IMR-90 (cell line): ENCODE data around the gene CARD10. TPM values are rescaled to one million over a fixed set of nuclear protein-coding genes. Genes with fewer than 3 reads are reported as not detected.

ENCODE experiments used
- ATAC-seq: fragments of 200-7000 bp; cut with Tn5 transposase; 2 replicates; pipeline ENCODE4 v1.9.1; 2020; ENCODE audit warnings: low read depth, mild to moderate bottlenecking, moderate library complexity
- BruUV-seq: library from RNA; stranded (reverse); fragments of 400-500 nt; replicated peaks from 2 replicates; lab custom pipeline; 2021; lab: Mats Ljungman, UMichigan
- CTCF ChIA-PET: fragments of 300-600 bp; formaldehyde crosslinking; extraction: SDS; loops from one replicate; lab custom pipeline; 2021; ENCODE audit warnings: antibody characterized with exemption; lab: Yijun Ruan, JAX
- POLR2A ChIA-PET: fragments of 300-600 bp; sonication (Branson Sonifier 250); formaldehyde crosslinking; loops from one replicate; lab custom pipeline; 2022; ENCODE audit warnings: antibody characterized with exemption; ENCODE audit not compliant: unreplicated experiment; lab: Charles Lee
- DNase-seq: peaks from one replicate; pipeline ENCODE4 v3.0.0; 2013
- H2AFZ ChIP-seq: replicated peaks from 2 replicates; pipeline ENCODE3; 2013; ENCODE audit warnings: low read length, mild to moderate bottlenecking; ENCODE audit not compliant: poor library complexity
- H2AK5ac ChIP-seq: 2 replicates; pipeline ENCODE4 v1.6.1; 2013; ENCODE audit warnings: low read depth, low read length, inconsistent platforms
- H2AK9ac ChIP-seq: replicated peaks from 2 replicates; pipeline ENCODE3; 2013; ENCODE audit warnings: mild to moderate bottlenecking, low read depth, low read length, moderate library complexity; ENCODE audit not compliant: poor library complexity
- H2BK120ac ChIP-seq: 2 replicates; pipeline ENCODE4 v1.6.1; 2013; ENCODE audit warnings: low read depth, low read length, inconsistent platforms
- H2BK15ac ChIP-seq: 3 replicates; pipeline ENCODE4 v1.6.1; 2013; ENCODE audit warnings: low read depth, low read length, inconsistent platforms
- H2BK20ac ChIP-seq: 2 replicates; pipeline ENCODE4 v1.6.1; 2013; ENCODE audit warnings: low read depth, mild to moderate bottlenecking, inconsistent platforms, low read length, moderate library complexity
- H2BK5ac ChIP-seq: 2 replicates; pipeline ENCODE4 v1.6.1; 2013; ENCODE audit warnings: mild to moderate bottlenecking, low read depth, low read length, inconsistent platforms; ENCODE audit not compliant: poor library complexity, severe bottlenecking
- H3K14ac ChIP-seq: replicated peaks from 2 replicates; pipeline ENCODE4 v1.6.1; 2013; ENCODE audit warnings: low read depth, low read length, inconsistent platforms
- H3K18ac ChIP-seq: 2 replicates; pipeline ENCODE4 v1.6.1; 2013; ENCODE audit warnings: low read depth, low read length, control low read depth
- H3K23ac ChIP-seq: 2 replicates; pipeline ENCODE4 v1.6.1; 2013; ENCODE audit warnings: low read depth, low read length, inconsistent platforms
- H3K27ac ChIP-seq: 2 replicates; pipeline ENCODE4 v1.5.1; 2013; ENCODE audit warnings: mild to moderate bottlenecking, control low read depth, low read length; ENCODE audit not compliant: insufficient read depth
- H3K27me3 ChIP-seq: 2 replicates; pipeline ENCODE4 v1.6.1; 2013; ENCODE audit warnings: low read length; ENCODE audit not compliant: control insufficient read depth, insufficient read depth
- H3K36me3 ChIP-seq: 2 replicates; pipeline ENCODE4 v1.6.1; 2013; ENCODE audit warnings: low read length, mixed read lengths; ENCODE audit not compliant: control insufficient read depth, insufficient read depth
- H3K4ac ChIP-seq: 2 replicates; pipeline ENCODE4 v1.6.1; 2013; ENCODE audit warnings: low read depth, low read length, inconsistent platforms
- H3K4me1 ChIP-seq: 2 replicates; pipeline ENCODE4 v1.6.1; 2013; ENCODE audit warnings: low read length, mixed read lengths; ENCODE audit not compliant: control insufficient read depth, insufficient read depth
- H3K4me2 ChIP-seq: 2 replicates; pipeline ENCODE4 v1.6.1; 2013; ENCODE audit warnings: low read depth, mild to moderate bottlenecking, control low read depth, low read length, moderate library complexity
- H3K4me3 ChIP-seq: 2 replicates; pipeline ENCODE4 v1.5.1; 2013; ENCODE audit warnings: low read depth, mild to moderate bottlenecking, control low read depth, low read length, moderate library complexity; ENCODE audit not compliant: insufficient read depth
- H3K56ac ChIP-seq: 2 replicates; pipeline ENCODE4 v1.6.1; 2013; ENCODE audit warnings: low read length, inconsistent platforms; ENCODE audit not compliant: insufficient read depth; ENCODE audit errors: extremely low read depth
- H3K79me1 ChIP-seq, 2 experiments: 2 replicates each; pipeline ENCODE4 v1.6.1; 2013; ENCODE audit warnings: low read length in 2 of 2, inconsistent platforms in 1 of 2, low read depth in 1 of 2
- H3K9ac ChIP-seq: 2 replicates; pipeline ENCODE4 v1.6.1; 2013; ENCODE audit warnings: low read depth, low read length, control low read depth
- H3K9me1 ChIP-seq: 2 replicates; pipeline ENCODE4 v1.6.1; 2013; ENCODE audit warnings: low read length, inconsistent platforms; ENCODE audit not compliant: insufficient read depth
- H3K9me3 ChIP-seq: 2 replicates; pipeline ENCODE4 v1.6.1; 2013; ENCODE audit warnings: low read length; ENCODE audit not compliant: control insufficient read depth, insufficient read depth
- H4K20me1 ChIP-seq: 2 replicates; pipeline ENCODE4 v1.6.1; 2013; ENCODE audit warnings: low read length, inconsistent platforms; ENCODE audit not compliant: insufficient read depth
- H4K5ac ChIP-seq: 2 replicates; pipeline ENCODE4 v1.6.1; 2013; ENCODE audit warnings: mild to moderate bottlenecking, low read depth, low read length, control low read depth
- H4K8ac ChIP-seq, 2 experiments: 2 replicates each; pipeline ENCODE4 v1.6.1; 2013; ENCODE audit warnings: low read depth in 2 of 2, low read length in 2 of 2, control low read depth in 1 of 2, inconsistent platforms in 1 of 2
- H4K91ac ChIP-seq: 2 replicates; pipeline ENCODE4 v1.6.1; 2013; ENCODE audit warnings: low read depth, low read length, inconsistent platforms; ENCODE audit not compliant: insufficient read depth
- BHLHE40 ChIP-seq: fragments of 150-350 bp; IDR thresholded peaks from 2 replicates; pipeline ENCODE4 v1.6.1; 2016; ENCODE audit warnings: mild to moderate bottlenecking, low read depth, low read length
- CEBPB ChIP-seq: IDR thresholded peaks from 2 replicates; pipeline ENCODE4 v1.6.1; 2012; ENCODE audit warnings: low read depth, low read length, improper control_type of control experiment
- CHD1 ChIP-seq: IDR thresholded peaks from 2 replicates; pipeline ENCODE4 v1.6.1; 2012; ENCODE audit warnings: low read depth, low read length, improper control_type of control experiment
- FOS ChIP-seq: fragments of 150-350 bp; IDR thresholded peaks from 2 replicates; pipeline ENCODE4 v1.6.1; 2016; ENCODE audit warnings: low read depth, low read length
- MAFK ChIP-seq: IDR thresholded peaks from 2 replicates; pipeline ENCODE4 v1.6.1; 2012; ENCODE audit warnings: low read depth, low read length, improper control_type of control experiment
- MAZ ChIP-seq: IDR thresholded peaks from 2 replicates; pipeline ENCODE4 v1.6.1; 2012; ENCODE audit warnings: low read depth, mild to moderate bottlenecking, low read length, improper control_type of control experiment, moderate library complexity, borderline replicate concordance
- MXI1 ChIP-seq: IDR thresholded peaks from 2 replicates; pipeline ENCODE4 v1.6.1; 2012; ENCODE audit warnings: low read depth, mild to moderate bottlenecking, low read length, moderate library complexity, borderline replicate concordance
- NFE2L2 ChIP-seq: fragments of 150-350 bp; IDR thresholded peaks from 2 replicates; pipeline ENCODE4 v1.6.1; 2016; ENCODE audit warnings: low read depth, mild to moderate bottlenecking, low read length
- POLR2A ChIP-seq: IDR thresholded peaks from 2 replicates; pipeline ENCODE4 v1.6.1; 2012; ENCODE audit warnings: mild to moderate bottlenecking, low read depth, low read length
- RAD21 ChIP-seq: IDR thresholded peaks from 2 replicates; pipeline ENCODE4 v1.6.1; 2012; ENCODE audit warnings: low read length, improper control_type of control experiment
- RCOR1 ChIP-seq: IDR thresholded peaks from 2 replicates; pipeline ENCODE4 v1.6.1; 2012; ENCODE audit warnings: mild to moderate bottlenecking, low read length, improper control_type of control experiment; ENCODE audit not compliant: insufficient replicate concordance
- RFX5 ChIP-seq: IDR thresholded peaks from 2 replicates; pipeline ENCODE4 v1.8.0; 2012; ENCODE audit warnings: low read depth, mild to moderate bottlenecking, low read length, moderate library complexity
- SMC3 ChIP-seq: fragments of 150-350 bp; IDR thresholded peaks from 2 replicates; pipeline ENCODE4 v1.6.1; 2016; ENCODE audit warnings: low read depth, mild to moderate bottlenecking, antibody characterized with exemption, low read length, moderate library complexity
- WGBS, 2 experiments: methylation state at CpG; one replicate each; pipeline versions ENCODE4 v1.1.5 to v1.1.7; 2013; ENCODE audit warnings: missing lambda C conversion rate in 2 of 2; ENCODE audit not compliant: insufficient read length in 1 of 2; ENCODE audit errors: extremely low coverage in 2 of 2; 5-methylcytosine and 5-hydroxymethylcytosine counted together
- dilution Hi-C: fragments of 300-500 bp; cut with HindIII; formaldehyde crosslinking; loops from one replicate; pipeline ENCODE4 v1.14.3; 2018; ENCODE audit warnings: low sequenced_read_pairs; ENCODE audit not compliant: unreplicated experiment
- in situ Hi-C: fragments of 300-500 bp; cut with MboI; formaldehyde crosslinking; loops from 3 replicates; pipeline ENCODE4 v1.14.3; 2019; ENCODE audit warnings: low sequenced_read_pairs, inconsistent platforms, mixed read lengths
- intact Hi-C: fragments of 100-400 bp; cut with micrococcal nuclease; formaldehyde crosslinking; loops from 2 replicates; pipeline ENCODE4 v1.10.0; 2022
- polyA plus RNA-seq, 3 experiments: library from polyadenylated mRNA; depleted of rRNA; stranded (reverse); fragments of >200 nt; gene quantifications; 2 replicates each; pipeline ENCODE4 v1.2.3, GENCODE V29; 2012; ENCODE audit warnings: low replicate concordance in 1 of 3
- total RNA-seq: library from RNA; depleted of rRNA; stranded (reverse); fragments of >200 nt; gene quantifications from 2 replicates; pipeline ENCODE4 v1.2.3, GENCODE V29; 2012
- TF ChIP-seq, protein P1 (sequence below): fragments of 150-350 bp; IDR thresholded peaks from 2 replicates; pipeline ENCODE4 v1.6.1; 2017; ENCODE audit warnings: mild to moderate bottlenecking, antibody characterized with exemption, low read length, low read depth
- TF ChIP-seq, protein P2 (sequence below): conservative IDR thresholded peaks from 2 replicates; pipeline ENCODE4 v1.5.1; 2012; ENCODE audit warnings: mild to moderate bottlenecking, low read depth, low read length, improper control_type of control experiment
- TF ChIP-seq, protein P3 (sequence below): fragments of 150-350 bp; IDR thresholded peaks from 2 replicates; pipeline ENCODE4 v1.6.1; 2016; ENCODE audit warnings: low read depth, mild to moderate bottlenecking, low read length, moderate library complexity, borderline replicate concordance

Gene CARD10
- total and polyA plus RNA-seq, 2 of the 4 experiments (the other 2 are of a cell fraction): 6.1 to 18.4 TPM

GRCh38 chr22:37473437-37473946 is 45.7 kb downstream of the CARD10 start:
- Histone ChIP-seq H3K79me1 (no peaks in the 10 kb centered on the region), H3K27ac (no peak overlapping the region), H3K14ac (no peak overlapping the region), H3K4me1 (no peaks in the 10 kb centered on the region), H3K9me3 (no peaks in the 10 kb centered on the region), H3K9ac (no peak overlapping the region), H3K4ac (no peak overlapping the region), H2BK120ac (no peak overlapping the region), H4K5ac (no peak overlapping the region), H3K56ac (no peak overlapping the region), H2AK9ac (no peak overlapping the region), H4K20me1 (no peaks in the 10 kb centered on the region; the same call in 1 of the 2 replicates), H3K4me3 (no peak overlapping the region), H3K4me2 (no peak overlapping the region), H3K27me3 (peaks cover 74% of the 10 kb centered on the region), H4K91ac (no peak overlapping the region), H2BK20ac (no peak overlapping the region), H2AK5ac (no peak overlapping the region), H2BK5ac (no peak overlapping the region), H2BK15ac (no peak overlapping the region), H3K18ac (no peak overlapping the region), H2AFZ (no peak overlapping the region), H3K36me3 (no peaks in the 10 kb centered on the region), H3K9me1 (no peaks in the 10 kb centered on the region), H4K8ac (no peak overlapping the region), H3K23ac (no peak overlapping the region)
- DNase-seq (no peak), ATAC-seq (no peak)
- WGBS, 2 experiments: 82% methylated on average over 2 of the region's 8 CpGs; no CpG with 5 or more reads in 1 of the 2 experiments
- POLR2A ChIA-PET: no interaction called here
- TF ChIP-seq SMC3 (no peak), CHD1 (no peak), RAD21 (no peak), MAFK (no peak), BHLHE40 (no peak), MXI1 (no peak), RCOR1 (no peak), POLR2A (no peak), RFX5 (no peak), FOS (no peak), MAZ (no peak), NFE2L2 (no peak), CEBPB (no peak)
- TF ChIP-seq, protein P1, sequence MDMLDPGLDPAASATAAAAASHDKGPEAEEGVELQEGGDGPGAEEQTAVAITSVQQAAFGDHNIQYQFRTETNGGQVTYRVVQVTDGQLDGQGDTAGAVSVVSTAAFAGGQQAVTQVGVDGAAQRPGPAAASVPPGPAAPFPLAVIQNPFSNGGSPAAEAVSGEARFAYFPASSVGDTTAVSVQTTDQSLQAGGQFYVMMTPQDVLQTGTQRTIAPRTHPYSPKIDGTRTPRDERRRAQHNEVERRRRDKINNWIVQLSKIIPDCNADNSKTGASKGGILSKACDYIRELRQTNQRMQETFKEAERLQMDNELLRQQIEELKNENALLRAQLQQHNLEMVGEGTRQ: no peak
- TF ChIP-seq, protein P2, sequence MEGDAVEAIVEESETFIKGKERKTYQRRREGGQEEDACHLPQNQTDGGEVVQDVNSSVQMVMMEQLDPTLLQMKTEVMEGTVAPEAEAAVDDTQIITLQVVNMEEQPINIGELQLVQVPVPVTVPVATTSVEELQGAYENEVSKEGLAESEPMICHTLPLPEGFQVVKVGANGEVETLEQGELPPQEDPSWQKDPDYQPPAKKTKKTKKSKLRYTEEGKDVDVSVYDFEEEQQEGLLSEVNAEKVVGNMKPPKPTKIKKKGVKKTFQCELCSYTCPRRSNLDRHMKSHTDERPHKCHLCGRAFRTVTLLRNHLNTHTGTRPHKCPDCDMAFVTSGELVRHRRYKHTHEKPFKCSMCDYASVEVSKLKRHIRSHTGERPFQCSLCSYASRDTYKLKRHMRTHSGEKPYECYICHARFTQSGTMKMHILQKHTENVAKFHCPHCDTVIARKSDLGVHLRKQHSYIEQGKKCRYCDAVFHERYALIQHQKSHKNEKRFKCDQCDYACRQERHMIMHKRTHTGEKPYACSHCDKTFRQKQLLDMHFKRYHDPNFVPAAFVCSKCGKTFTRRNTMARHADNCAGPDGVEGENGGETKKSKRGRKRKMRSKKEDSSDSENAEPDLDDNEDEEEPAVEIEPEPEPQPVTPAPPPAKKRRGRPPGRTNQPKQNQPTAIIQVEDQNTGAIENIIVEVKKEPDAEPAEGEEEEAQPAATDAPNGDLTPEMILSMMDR: no peak
- TF ChIP-seq, protein P3, sequence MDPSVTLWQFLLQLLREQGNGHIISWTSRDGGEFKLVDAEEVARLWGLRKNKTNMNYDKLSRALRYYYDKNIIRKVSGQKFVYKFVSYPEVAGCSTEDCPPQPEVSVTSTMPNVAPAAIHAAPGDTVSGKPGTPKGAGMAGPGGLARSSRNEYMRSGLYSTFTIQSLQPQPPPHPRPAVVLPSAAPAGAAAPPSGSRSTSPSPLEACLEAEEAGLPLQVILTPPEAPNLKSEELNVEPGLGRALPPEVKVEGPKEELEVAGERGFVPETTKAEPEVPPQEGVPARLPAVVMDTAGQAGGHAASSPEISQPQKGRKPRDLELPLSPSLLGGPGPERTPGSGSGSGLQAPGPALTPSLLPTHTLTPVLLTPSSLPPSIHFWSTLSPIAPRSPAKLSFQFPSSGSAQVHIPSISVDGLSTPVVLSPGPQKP: no peak
- CTCF ChIA-PET: interaction anchor here (1.4 kb wide), 1 partner anchor 118 kb away, joined by 3 read pairs; no protein-coding TSS in a partner anchor
- intact Hi-C loops: no loop called here
- in situ Hi-C loops: no loop called here
- no TSS peak for BruUV-seq
- dilution Hi-C loops: no loop called here
